ENCODE data around the gene BACE1.

GRCh38 chr11:117334896-117335295 lies 18.8 kb upstream of the BACE1 start:
- TF ChIP-seq, protein P1, sequence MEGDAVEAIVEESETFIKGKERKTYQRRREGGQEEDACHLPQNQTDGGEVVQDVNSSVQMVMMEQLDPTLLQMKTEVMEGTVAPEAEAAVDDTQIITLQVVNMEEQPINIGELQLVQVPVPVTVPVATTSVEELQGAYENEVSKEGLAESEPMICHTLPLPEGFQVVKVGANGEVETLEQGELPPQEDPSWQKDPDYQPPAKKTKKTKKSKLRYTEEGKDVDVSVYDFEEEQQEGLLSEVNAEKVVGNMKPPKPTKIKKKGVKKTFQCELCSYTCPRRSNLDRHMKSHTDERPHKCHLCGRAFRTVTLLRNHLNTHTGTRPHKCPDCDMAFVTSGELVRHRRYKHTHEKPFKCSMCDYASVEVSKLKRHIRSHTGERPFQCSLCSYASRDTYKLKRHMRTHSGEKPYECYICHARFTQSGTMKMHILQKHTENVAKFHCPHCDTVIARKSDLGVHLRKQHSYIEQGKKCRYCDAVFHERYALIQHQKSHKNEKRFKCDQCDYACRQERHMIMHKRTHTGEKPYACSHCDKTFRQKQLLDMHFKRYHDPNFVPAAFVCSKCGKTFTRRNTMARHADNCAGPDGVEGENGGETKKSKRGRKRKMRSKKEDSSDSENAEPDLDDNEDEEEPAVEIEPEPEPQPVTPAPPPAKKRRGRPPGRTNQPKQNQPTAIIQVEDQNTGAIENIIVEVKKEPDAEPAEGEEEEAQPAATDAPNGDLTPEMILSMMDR (IDR thresholded peaks at IDR 0.05) = no peak
- no peak for TF ChIP-seq POLR2A (IDR thresholded peaks at IDR 0.05)
